ENCODE data around the gene FGF14.

The FGF14 gene

DNA sequence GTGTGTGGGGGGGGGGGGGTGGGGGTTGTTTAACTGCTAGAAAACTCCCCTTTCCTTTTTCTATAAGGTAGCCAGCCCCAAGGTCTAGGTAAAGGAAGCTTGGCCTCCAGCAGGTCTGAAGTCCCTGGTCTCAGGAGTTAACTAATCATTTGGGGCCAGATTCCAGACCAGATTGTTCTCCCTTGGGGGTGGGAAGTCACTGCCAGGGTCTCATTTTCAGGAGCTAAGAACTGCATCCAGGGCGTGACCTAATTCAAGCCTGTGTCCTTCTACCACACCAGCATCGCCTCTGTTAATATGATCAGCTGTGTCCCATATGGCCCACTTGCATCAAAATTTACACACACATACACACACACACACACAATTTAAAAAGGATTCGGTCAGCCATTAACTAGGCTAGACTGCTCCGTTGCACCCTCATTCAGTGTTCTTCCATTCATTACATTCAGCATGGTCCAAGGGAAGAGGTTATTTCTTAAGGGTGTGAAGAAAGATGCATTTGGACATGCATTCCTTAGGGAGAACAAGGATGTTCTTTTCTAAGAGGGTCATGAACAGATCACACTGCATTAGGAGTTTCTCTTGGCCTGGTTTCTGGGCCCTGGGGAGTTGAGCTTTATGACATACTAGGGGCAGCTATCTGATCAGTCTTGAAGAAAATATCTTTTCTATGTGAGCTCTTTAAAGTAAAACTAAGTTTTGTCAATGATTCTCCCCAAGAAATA is 91.0 kb downstream of the FGF14 start:
- H3K4me3 ChIP-seq (replicated peaks; ENCODE audit: low read depth, low read length): no peak overlapping the region
- no peak for DNase-seq (ENCODE audit: extremely low read depth, low read depth)
- TF ChIP-seq, protein P1, sequence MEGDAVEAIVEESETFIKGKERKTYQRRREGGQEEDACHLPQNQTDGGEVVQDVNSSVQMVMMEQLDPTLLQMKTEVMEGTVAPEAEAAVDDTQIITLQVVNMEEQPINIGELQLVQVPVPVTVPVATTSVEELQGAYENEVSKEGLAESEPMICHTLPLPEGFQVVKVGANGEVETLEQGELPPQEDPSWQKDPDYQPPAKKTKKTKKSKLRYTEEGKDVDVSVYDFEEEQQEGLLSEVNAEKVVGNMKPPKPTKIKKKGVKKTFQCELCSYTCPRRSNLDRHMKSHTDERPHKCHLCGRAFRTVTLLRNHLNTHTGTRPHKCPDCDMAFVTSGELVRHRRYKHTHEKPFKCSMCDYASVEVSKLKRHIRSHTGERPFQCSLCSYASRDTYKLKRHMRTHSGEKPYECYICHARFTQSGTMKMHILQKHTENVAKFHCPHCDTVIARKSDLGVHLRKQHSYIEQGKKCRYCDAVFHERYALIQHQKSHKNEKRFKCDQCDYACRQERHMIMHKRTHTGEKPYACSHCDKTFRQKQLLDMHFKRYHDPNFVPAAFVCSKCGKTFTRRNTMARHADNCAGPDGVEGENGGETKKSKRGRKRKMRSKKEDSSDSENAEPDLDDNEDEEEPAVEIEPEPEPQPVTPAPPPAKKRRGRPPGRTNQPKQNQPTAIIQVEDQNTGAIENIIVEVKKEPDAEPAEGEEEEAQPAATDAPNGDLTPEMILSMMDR (IDR thresholded peaks at IDR 0.05; ENCODE audit: low read depth, low read length, missing control alignments): no peak

DNA sequence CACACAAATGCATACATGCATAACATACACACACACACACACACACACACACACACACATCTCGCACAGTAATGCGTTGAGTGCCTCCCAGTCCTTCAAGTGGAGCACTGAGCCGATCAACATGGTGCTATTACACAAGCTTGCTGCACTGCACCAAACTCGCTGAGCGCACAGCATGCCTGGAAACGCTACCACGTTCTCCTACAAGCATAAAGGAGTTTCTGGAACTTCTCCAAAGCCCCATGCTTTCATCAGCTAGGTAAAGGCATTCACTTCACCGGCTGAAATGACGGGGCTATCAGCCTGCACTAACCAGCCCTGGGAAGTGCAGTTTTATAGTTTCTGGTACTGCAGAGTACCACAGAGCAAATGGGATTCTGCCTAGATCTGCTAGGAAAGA is 92.7 kb downstream of the FGF14 start:
- no peak overlapping the region for H3K4me3 ChIP-seq (replicated peaks; ENCODE audit: low read depth, low read length)
- no peak for DNase-seq (ENCODE audit: extremely low read depth, low read depth)
- TF ChIP-seq, protein P1 (IDR thresholded peaks at IDR 0.05; ENCODE audit: low read depth, low read length, missing control alignments): no peak

DNA sequence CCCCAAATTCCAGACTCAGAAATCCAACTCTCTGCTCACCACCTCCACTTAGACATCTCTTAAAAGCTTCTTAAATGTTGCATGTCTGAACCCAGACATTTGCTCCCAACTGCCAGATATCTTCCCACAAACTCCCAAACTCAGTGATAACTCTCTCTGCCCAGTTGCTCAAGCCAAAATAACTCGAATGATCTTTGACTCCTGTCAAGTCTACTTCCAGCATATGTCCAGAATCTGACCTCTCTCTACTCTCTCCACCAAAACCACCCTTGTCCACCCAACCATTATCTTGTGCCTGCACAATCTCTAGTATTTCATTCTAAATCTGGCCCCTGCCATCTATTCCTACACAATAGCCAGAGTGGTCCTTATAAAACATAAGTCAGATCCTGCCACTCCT is 99.3 kb downstream of the FGF14 start:
- TF ChIP-seq, protein P1 (IDR thresholded peaks at IDR 0.05; ENCODE audit: low read depth, low read length, missing control alignments): no peak
- no peak overlapping the region for H3K4me3 ChIP-seq (replicated peaks; ENCODE audit: low read depth, low read length)
- no peak for DNase-seq (ENCODE audit: extremely low read depth, low read depth)

DNA sequence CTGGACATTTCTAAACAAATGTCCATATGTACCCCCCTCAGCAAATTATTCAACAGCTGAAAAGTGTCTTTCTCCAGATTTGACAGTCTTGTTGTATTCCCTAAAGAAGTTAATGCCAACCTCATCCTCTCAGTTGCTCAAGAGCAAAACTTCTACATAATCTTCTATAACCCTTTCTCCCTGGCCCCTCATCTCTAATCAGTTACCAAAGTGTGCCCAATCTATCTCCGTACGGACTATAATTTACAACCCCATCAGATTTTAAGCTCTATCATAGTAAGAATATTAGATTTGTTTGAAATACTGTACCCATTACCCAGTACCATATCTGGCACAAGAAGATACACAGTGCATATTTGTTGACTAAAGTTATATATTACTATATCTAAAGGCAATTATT is 101.5 kb downstream of the FGF14 start:
- no peak for DNase-seq (ENCODE audit: extremely low read depth, low read depth)
- no peak overlapping the region for H3K4me3 ChIP-seq (replicated peaks; ENCODE audit: low read depth, low read length)
- TF ChIP-seq, protein P1 (IDR thresholded peaks at IDR 0.05; ENCODE audit: low read depth, low read length, missing control alignments): no peak

DNA sequence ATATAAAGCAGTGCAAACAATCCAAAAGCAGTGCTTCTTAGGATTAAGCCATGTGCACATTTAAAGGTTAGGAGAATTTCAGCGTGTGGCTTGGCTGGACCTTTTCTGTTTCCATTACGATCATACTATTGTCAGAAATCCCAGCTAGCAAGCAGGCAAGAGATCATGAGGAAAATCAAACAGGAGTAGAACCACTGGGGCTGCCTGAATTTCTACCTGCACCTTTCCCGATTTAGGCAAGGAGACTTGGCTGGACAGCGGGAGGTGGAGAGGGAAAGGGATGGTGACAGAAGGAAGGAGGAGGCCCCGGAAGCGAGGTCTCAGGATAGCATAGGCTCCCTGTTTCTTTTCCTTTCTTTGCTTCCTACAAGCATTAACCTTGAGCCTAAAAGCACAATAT is 102.5 kb downstream of the FGF14 start:
- TF ChIP-seq, protein P1 (IDR thresholded peaks at IDR 0.05; ENCODE audit: low read depth, low read length, missing control alignments): no peak
- DNase-seq (ENCODE audit: extremely low read depth, low read depth): no peak
- H3K4me3 ChIP-seq (replicated peaks; ENCODE audit: low read depth, low read length): no peak overlapping the region

DNA sequence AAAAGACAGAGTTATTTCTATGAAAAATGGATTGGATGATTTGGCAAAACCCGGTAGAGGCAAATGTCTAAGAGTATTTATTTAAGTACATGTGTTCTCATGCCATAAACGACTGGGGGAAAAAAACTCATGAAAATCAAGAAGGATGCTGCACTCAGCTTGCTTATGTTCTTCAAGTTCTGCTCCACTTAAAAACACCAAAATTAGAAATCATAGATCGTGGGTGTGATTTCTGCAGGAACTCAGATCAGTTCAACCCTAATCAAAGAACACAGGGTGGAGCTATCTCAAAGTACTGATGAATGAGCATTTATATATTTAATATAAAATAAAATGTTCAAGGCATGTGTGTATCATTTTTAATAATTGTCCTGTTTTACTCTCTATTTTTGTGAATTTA is 103.8 kb downstream of the FGF14 start:
- DNase-seq (ENCODE audit: extremely low read depth, low read depth): no peak
- TF ChIP-seq, protein P1 (IDR thresholded peaks at IDR 0.05; ENCODE audit: low read depth, low read length, missing control alignments): no peak
- H3K4me3 ChIP-seq (replicated peaks; ENCODE audit: low read depth, low read length): no peak overlapping the region

Measured in HFF-Myc (cell line).